ENCODE data around the gene KIF3A. TPM values are rescaled to one million over a fixed set of nuclear protein-coding genes. Genes with fewer than 3 reads are reported as not detected.

The KIF3A gene
- total and polyA plus RNA-seq, 7 donors: 1.2 to 19.9 (median 7.1) TPM

GRCh38 chr5:132674671-132675506 is 62.5 kb downstream of the KIF3A start:
- DNase-seq: no peak
- Histone ChIP-seq H3K4me1 (peaks cover 0 to 28% (median 24%) of the 10 kb centered on the region in 4 donors), H3K9me3 (no peaks in the 10 kb centered on the region), H3K36me3 (no peaks in the 10 kb centered on the region), H3K27ac (peak overlapping the region; percentile 49 to 80 (median 72)), H3K4me3 (no peak overlapping the region), H3K27me3 (no peaks in the 10 kb centered on the region)
- WGBS, 2 donors: 76 to 82% methylated on average over 13 of the region's 13 CpGs
- intact Hi-C loops (cut with DNase I): no loop called here
- TF ChIP-seq EP300 (IDR thresholded peaks at IDR 0.05) (no peak), CTCF (IDR thresholded peaks at IDR 0.05) (no peak), POLR2A (IDR thresholded peaks at IDR 0.05) (no peak), POLR2AphosphoS5 (IDR thresholded peaks at IDR 0.05) (peak in 1 of 4 donors; percentile 12)

GRCh38 chr5:132673939-132674630 is 63.3 kb downstream of the KIF3A start, which contains the start of gene IL4:
Gene IL4, plus strand, starts transcription at chr5:132673989. Its CDS starts 62 bp downstream, at chr5:132674051.
- WGBS, 2 donors: 88 to 89% methylated on average over 14 of the region's 14 CpGs
- intact Hi-C loops (cut with DNase I): no loop called here
- Histone ChIP-seq H3K9me3 (no peaks in the 10 kb centered on the region), H3K27ac (peak within 1 kb of the TSS; percentile 49 to 80 (median 72)), H3K36me3 (no peaks in the 10 kb centered on the region), H3K27me3 (no peaks in the 10 kb centered on the region), H3K4me3 (no peak within 1 kb of the TSS), H3K4me1 (peaks cover 0 to 28% (median 24%) of the 10 kb centered on the region in 4 donors)
- no peak for DNase-seq
- TF ChIP-seq CTCF (IDR thresholded peaks at IDR 0.05) (no peak), EP300 (IDR thresholded peaks at IDR 0.05) (no peak), POLR2A (IDR thresholded peaks at IDR 0.05) (no peak), POLR2AphosphoS5 (IDR thresholded peaks at IDR 0.05) (no peak)

GRCh38 chr5:132673488-132673887 is 63.9 kb downstream of the KIF3A start:
- 79 to 86% methylated on average over 1 of the region's 1 CpG for WGBS, 2 donors
- intact Hi-C loops (cut with DNase I): no loop called here
- no peaks in the 10 kb centered on the region for H3K27me3 ChIP-seq
- H3K9me3 ChIP-seq: no peaks in the 10 kb centered on the region
- no peaks in the 10 kb centered on the region for H3K36me3 ChIP-seq
- H3K4me3 ChIP-seq: no peak overlapping the region
- TF ChIP-seq CTCF (IDR thresholded peaks at IDR 0.05): no peak
- no peak for TF ChIP-seq POLR2A (IDR thresholded peaks at IDR 0.05)
- TF ChIP-seq EP300 (IDR thresholded peaks at IDR 0.05): no peak
- no peak for TF ChIP-seq POLR2AphosphoS5 (IDR thresholded peaks at IDR 0.05)
- H3K27ac ChIP-seq: no peak overlapping the region
- no peak for DNase-seq
- peaks cover 0 to 28% (median 24%) of the 10 kb centered on the region in 4 donors for H3K4me1 ChIP-seq

GRCh38 chr5:132671000-132671399 is 66.3 kb downstream of the KIF3A start:
- whole genome bisulfite sequencing, 2 donors: 99% methylated on average over 3 of the region's 3 CpGs
- Histone ChIP-seq H3K4me1 (peaks cover 0 to 15% (median 14%) of the 10 kb centered on the region in 4 donors), H3K9me3 (no peaks in the 10 kb centered on the region), H3K4me3 (no peak overlapping the region), H3K27ac (no peak overlapping the region), H3K36me3 (no peaks in the 10 kb centered on the region), H3K27me3 (no peaks in the 10 kb centered on the region)
- TF ChIP-seq CTCF (IDR thresholded peaks at IDR 0.05) (no peak), EP300 (IDR thresholded peaks at IDR 0.05) (no peak), POLR2A (IDR thresholded peaks at IDR 0.05) (no peak), POLR2AphosphoS5 (IDR thresholded peaks at IDR 0.05) (no peak)
- DNase-seq: no peak
- intact Hi-C loops (cut with DNase I): no loop called here
